GM19468 (cell line): ENCODE results near the gene GPR33.
A peak's percentile ranks its signal among the peaks of the same experiment; 100 is the strongest.

Source experiments
- ATAC-seq: cut with Tn5 transposase; IDR thresholded peaks from one replicate; pipeline ENCODE4 v1.9.1; 2021; ENCODE audit warnings: mild to moderate bottlenecking, moderate library complexity, moderate number of reproducible peaks; ENCODE audit not compliant: unreplicated experiment; ENCODE audit errors: extremely low read depth

The GPR33 gene

GRCh38 chr14:31487886-31488285, at the start of gene GPR33:
Gene GPR33, minus strand, starts transcription at chr14:31488039. Its CDS starts 4,074 bp downstream, at chr14:31483965.
- no peak for ATAC-seq

- no peak for ATAC-seq
These were observed 48.5 kb upstream of the GPR33 start for GRCh38 chr14:31536201-31536960.

- no peak for ATAC-seq
These were observed 42.3 kb upstream of the GPR33 start for GRCh38 chr14:31530136-31530535.

GRCh38 chr14:31529053-31529452, 41.2 kb upstream of the GPR33 start:
- no peak for ATAC-seq

- no peak for ATAC-seq
These were observed 39.7 kb upstream of the GPR33 start for GRCh38 chr14:31527546-31527945.

GRCh38 chr14:31527087-31527486, 39.2 kb upstream of the GPR33 start:
- no peak for ATAC-seq

- ATAC-seq: no peak
These were observed 23.0 kb upstream of the GPR33 start for GRCh38 chr14:31510855-31511254.

GRCh38 chr14:31510222-31510621, 22.4 kb upstream of the GPR33 start:
- ATAC-seq: no peak

- ATAC-seq: no peak
These were observed 20.3 kb upstream of the GPR33 start for GRCh38 chr14:31508135-31508534.

- no peak for ATAC-seq
These were observed 17.6 kb upstream of the GPR33 start for GRCh38 chr14:31505411-31505810.

- no peak for ATAC-seq
These were observed 14.0 kb upstream of the GPR33 start for GRCh38 chr14:31501870-31502269.

GRCh38 chr14:31492759-31493498, 5.1 kb upstream of the GPR33 start:
- ATAC-seq: no peak

GRCh38 chr14:31489691-31490090, 1.9 kb upstream of the GPR33 start:
- peak; percentile 53 for ATAC-seq

GRCh38 chr14:31486764-31487163, 1.1 kb downstream of the GPR33 start:
- no peak for ATAC-seq

- ATAC-seq: no peak
These were observed 3.1 kb downstream of the GPR33 start for GRCh38 chr14:31484754-31485153.

GRCh38 chr14:31480156-31480555, 7.7 kb downstream of the GPR33 start:
- ATAC-seq: no peak

GRCh38 chr14:31479027-31479426, 8.8 kb downstream of the GPR33 start:
- no peak for ATAC-seq

GRCh38 chr14:31477248-31477647, 10.6 kb downstream of the GPR33 start:
- ATAC-seq: no peak

GRCh38 chr14:31476131-31476866, 11.5 kb downstream of the GPR33 start:
- ATAC-seq: no peak

- no peak for ATAC-seq
These were observed 21.3 kb downstream of the GPR33 start for GRCh38 chr14:31466554-31466953.

- ATAC-seq: no peak
These were observed 22.7 kb downstream of the GPR33 start for GRCh38 chr14:31465111-31465510.
